Ectodermal cell (in vitro differentiated cells): ENCODE results near the gene ADCY2.

Experiments used
- H3K27ac ChIP-seq: 2 replicates; pipeline ENCODE4 v1.7.0; 2013; ENCODE audit warnings: mild to moderate bottlenecking, low read depth, low read length; ENCODE audit not compliant: insufficient read depth, poor library complexity, severe bottlenecking
- H3K27me3 ChIP-seq: 2 replicates; pipeline ENCODE4 v1.7.0; 2013; ENCODE audit warnings: mild to moderate bottlenecking, low read length; ENCODE audit not compliant: insufficient read depth, control insufficient read depth, poor library complexity, severe bottlenecking
- H3K36me3 ChIP-seq: one replicate; pipeline ENCODE4 v1.7.0; 2013; ENCODE audit warnings: low read length; ENCODE audit not compliant: control insufficient read depth, insufficient read depth
- H3K4me1 ChIP-seq: one replicate; pipeline ENCODE4 v1.7.0; 2013; ENCODE audit warnings: low read length; ENCODE audit not compliant: control insufficient read depth, insufficient read depth
- H3K4me3 ChIP-seq: 2 replicates; pipeline ENCODE4 v1.7.0; 2013; ENCODE audit warnings: low read depth, low read length, control low read depth; ENCODE audit not compliant: insufficient read depth
- H3K9me3 ChIP-seq: 2 replicates; pipeline ENCODE4 v1.7.0; 2013; ENCODE audit warnings: mild to moderate bottlenecking, low read length, moderate library complexity; ENCODE audit not compliant: control insufficient read depth
- WGBS, 2 experiments: methylation state at CpG; one replicate each; pipeline ENCODE4 v1.1.7; 2013; ENCODE audit warnings: missing lambda C conversion rate in 2 of 2; 5-methylcytosine and 5-hydroxymethylcytosine counted together

Gene ADCY2

GRCh38 chr5:7816535-7816901, 420.6 kb downstream of the ADCY2 start:
- WGBS, 2 experiments, result 32 to 40% methylated on average over 9 of the region's 9 CpGs
- Histone ChIP-seq H3K27me3 (no peaks in the 10 kb centered on the region), H3K9me3 (no peaks in the 10 kb centered on the region), H3K27ac (no peak overlapping the region), H3K4me1 (no peaks in the 10 kb centered on the region), H3K4me3 (no peak overlapping the region), H3K36me3 (no peaks in the 10 kb centered on the region)

- Histone ChIP-seq H3K27me3 (no peaks in the 10 kb centered on the region), H3K36me3 (no peaks in the 10 kb centered on the region), H3K27ac (no peak overlapping the region), H3K4me1 (peaks cover 9% of the 10 kb centered on the region), H3K9me3 (no peaks in the 10 kb centered on the region), H3K4me3 (no peak overlapping the region)
- WGBS, 2 experiments, result 74 to 86% methylated on average over 3 of the region's 3 CpGs
Observed at GRCh38 chr5:7822449-7822848, 426.5 kb downstream of the ADCY2 start.

- H3K36me3 ChIP-seq, result no peaks in the 10 kb centered on the region
- H3K9me3 ChIP-seq, result no peaks in the 10 kb centered on the region
- no peaks in the 10 kb centered on the region for H3K27me3 ChIP-seq
- H3K4me3 ChIP-seq, result no peak overlapping the region
- no peak overlapping the region for H3K27ac ChIP-seq
- 88 to 91% methylated on average over 8 of the region's 8 CpGs for WGBS, 2 experiments
- peaks cover 9% of the 10 kb centered on the region for H3K4me1 ChIP-seq
Observed at GRCh38 chr5:7823594-7823993, 427.7 kb downstream of the ADCY2 start.

- H3K4me1 ChIP-seq, result peaks cover 9% of the 10 kb centered on the region
- no peak overlapping the region for H3K27ac ChIP-seq
- no peaks in the 10 kb centered on the region for H3K27me3 ChIP-seq
- H3K4me3 ChIP-seq, result no peak overlapping the region
- H3K9me3 ChIP-seq, result no peaks in the 10 kb centered on the region
- H3K36me3 ChIP-seq, result no peaks in the 10 kb centered on the region
- WGBS, 2 experiments, result 96% methylated on average over 18 of the region's 18 CpGs
Observed at GRCh38 chr5:7824995-7825394, 429.1 kb downstream of the ADCY2 start.

- Histone ChIP-seq H3K4me3 (no peak overlapping the region), H3K27ac (no peak overlapping the region), H3K9me3 (no peaks in the 10 kb centered on the region), H3K36me3 (no peaks in the 10 kb centered on the region), H3K27me3 (no peaks in the 10 kb centered on the region), H3K4me1 (peaks cover 9% of the 10 kb centered on the region)
- WGBS, 2 experiments, result 95% methylated on average over 11 of the region's 11 CpGs
Observed at GRCh38 chr5:7825630-7826029, 429.7 kb downstream of the ADCY2 start.

GRCh38 chr5:7827610-7828009, 431.7 kb downstream of the ADCY2 start:
- 90 to 93% methylated on average over 6 of the region's 6 CpGs for WGBS, 2 experiments
- no peak overlapping the region for H3K4me3 ChIP-seq
- no peaks in the 10 kb centered on the region for H3K9me3 ChIP-seq
- H3K36me3 ChIP-seq, result no peaks in the 10 kb centered on the region
- H3K4me1 ChIP-seq, result peaks cover 9% of the 10 kb centered on the region
- H3K27ac ChIP-seq, result no peak overlapping the region
- no peaks in the 10 kb centered on the region for H3K27me3 ChIP-seq

GRCh38 chr5:7828269-7828668, 432.3 kb downstream of the ADCY2 start:
- 92% methylated on average over 10 of the region's 10 CpGs for WGBS, 2 experiments

GRCh38 chr5:7834982-7835381, 439.0 kb downstream of the ADCY2 start:
- Histone ChIP-seq H3K27ac (no peak overlapping the region), H3K4me1 (no peaks in the 10 kb centered on the region), H3K36me3 (no peaks in the 10 kb centered on the region), H3K4me3 (no peak overlapping the region), H3K27me3 (no peaks in the 10 kb centered on the region), H3K9me3 (no peaks in the 10 kb centered on the region)
- WGBS, 2 experiments, result 83 to 93% methylated on average over 3 to 4 of the region's 4 CpGs

More at GRCh38 chr5:7828269-7828668, 432.3 kb downstream of the ADCY2 start:
- Histone ChIP-seq H3K4me3 (no peak overlapping the region), H3K27me3 (no peaks in the 10 kb centered on the region), H3K36me3 (no peaks in the 10 kb centered on the region), H3K9me3 (no peaks in the 10 kb centered on the region), H3K4me1 (peaks cover 9% of the 10 kb centered on the region), H3K27ac (no peak overlapping the region)

GRCh38 chr5:7837403-7837802, 441.5 kb downstream of the ADCY2 start:
- no peaks in the 10 kb centered on the region for H3K4me1 ChIP-seq
- WGBS, 2 experiments, result 90 to 91% methylated on average over 3 of the region's 3 CpGs
- H3K4me3 ChIP-seq, result no peak overlapping the region

GRCh38 chr5:7842531-7842930, 446.6 kb downstream of the ADCY2 start:
- Histone ChIP-seq H3K4me3 (no peak overlapping the region), H3K27me3 (no peaks in the 10 kb centered on the region), H3K4me1 (no peaks in the 10 kb centered on the region), H3K9me3 (no peaks in the 10 kb centered on the region), H3K27ac (no peak overlapping the region), H3K36me3 (no peaks in the 10 kb centered on the region)
- 87 to 92% methylated on average over 2 of the region's 2 CpGs for WGBS, 2 experiments

More at GRCh38 chr5:7837403-7837802, 441.5 kb downstream of the ADCY2 start:
- Histone ChIP-seq H3K36me3 (no peaks in the 10 kb centered on the region), H3K9me3 (no peaks in the 10 kb centered on the region), H3K27me3 (no peaks in the 10 kb centered on the region), H3K27ac (no peak overlapping the region)

- no peak overlapping the region for H3K27ac ChIP-seq
Observed at GRCh38 chr5:7844901-7845300, 449.0 kb downstream of the ADCY2 start.

More at GRCh38 chr5:7844901-7845300, 449.0 kb downstream of the ADCY2 start:
- no peaks in the 10 kb centered on the region for H3K36me3 ChIP-seq
- H3K9me3 ChIP-seq, result no peaks in the 10 kb centered on the region
- no peak overlapping the region for H3K4me3 ChIP-seq
- peaks cover 20% of the 10 kb centered on the region for H3K27me3 ChIP-seq
- no peaks in the 10 kb centered on the region for H3K4me1 ChIP-seq
